T-helper 1 cell (primary cell): ENCODE measurements around the gene SNAI3.

Experiments
- DNase-seq, 5 donors: peaks; one replicate each; pipeline ENCODE4 v3.0.0-alpha.2; 2012 to 2020
- total RNA-seq, 4 donors: gene quantifications; one replicate each; lab custom pipeline; 2026; lab: John Stamatoyannopoulos, UW

The SNAI3 gene
- total RNA-seq, result 5.0 to 10.5 (median 8.2) reads per million in 4 donors

DNA sequence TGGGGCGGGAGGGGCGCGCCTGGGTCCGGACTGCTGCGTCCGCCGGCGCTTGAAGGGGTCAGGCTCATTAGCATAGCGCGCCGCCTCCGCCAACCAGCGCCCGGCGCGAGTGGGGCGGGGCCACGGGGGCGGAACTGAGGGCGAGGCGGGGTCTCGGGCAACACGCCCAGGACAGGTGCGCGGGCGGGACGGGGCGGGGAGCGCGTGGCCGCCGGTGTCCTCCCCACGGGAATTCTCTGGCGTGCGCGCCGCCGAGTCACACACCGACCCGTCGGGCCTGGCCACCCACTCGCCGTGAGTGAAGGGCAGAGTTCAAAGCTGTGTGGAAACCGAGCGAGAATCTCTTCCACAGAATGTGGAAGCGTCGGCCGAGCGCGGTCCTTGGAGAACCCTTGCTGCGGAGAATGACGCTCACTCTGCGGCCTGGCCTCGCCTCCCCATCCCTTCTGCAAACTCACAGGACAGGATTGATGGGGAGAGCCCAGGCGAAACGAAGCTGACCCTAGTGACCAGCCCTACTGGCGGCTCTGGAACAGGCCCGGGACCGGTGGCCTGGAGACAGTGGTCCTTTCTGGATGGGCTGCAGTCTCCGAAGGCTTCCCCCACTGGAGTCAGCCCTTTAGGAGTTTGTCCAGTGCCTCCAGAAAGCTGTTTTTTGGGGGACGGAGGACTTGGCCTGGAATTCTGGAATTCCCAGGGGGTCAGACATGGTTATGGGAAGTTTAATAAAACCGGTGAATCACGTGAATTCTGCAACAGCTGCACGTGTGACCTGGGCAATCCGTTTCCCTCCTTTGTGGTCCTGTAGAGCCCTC, at the start of gene SNAI3:
Gene SNAI3 (minus strand): TSS at position 69 of the 815 bp plus-strand sequence. CDS start 101 bp downstream, outside the sequence.
- peak; percentile 77 to 83 (median 80) for DNase-seq

DNA sequence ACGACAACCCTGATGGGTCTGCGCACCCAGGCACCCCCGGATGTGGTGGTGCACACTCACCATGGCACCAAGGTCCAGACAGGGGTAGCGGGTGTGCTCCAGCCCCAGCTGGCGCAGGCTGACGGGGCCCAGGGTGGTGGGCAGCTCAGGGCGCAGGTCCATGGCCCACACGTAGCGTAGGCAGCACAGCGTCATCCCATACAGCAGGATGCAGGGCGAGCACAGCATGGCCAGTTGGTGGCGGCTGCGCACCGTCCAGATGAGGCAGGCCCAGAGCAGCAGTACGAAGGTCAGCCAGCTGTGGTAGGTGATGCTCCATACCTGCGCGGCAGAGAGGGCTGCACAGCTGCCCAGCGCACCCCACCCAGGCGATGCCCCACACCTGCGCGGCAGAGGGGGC, 49.8 kb upstream of the SNAI3 start:
- DNase-seq, result no peak

DNA sequence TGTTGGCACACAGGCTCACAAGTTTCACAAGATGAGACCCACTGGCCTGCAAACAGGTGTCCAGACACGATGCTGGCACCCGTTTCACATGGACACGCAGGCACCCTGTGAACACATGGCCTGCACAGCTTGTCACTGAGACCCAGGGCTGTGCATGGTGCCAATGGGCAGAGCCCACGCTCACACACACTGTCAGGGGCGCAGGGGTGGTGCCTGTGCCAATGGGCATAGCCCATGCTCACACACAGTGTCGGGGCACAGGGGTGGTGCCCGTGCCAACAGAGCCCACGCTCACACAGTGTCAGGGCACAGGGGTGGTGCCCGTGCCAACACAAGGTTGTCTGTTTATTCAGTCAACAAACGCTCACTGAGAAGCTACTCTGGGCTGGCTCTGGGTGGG, 49.3 kb upstream of the SNAI3 start:
- DNase-seq, result no peak

DNA sequence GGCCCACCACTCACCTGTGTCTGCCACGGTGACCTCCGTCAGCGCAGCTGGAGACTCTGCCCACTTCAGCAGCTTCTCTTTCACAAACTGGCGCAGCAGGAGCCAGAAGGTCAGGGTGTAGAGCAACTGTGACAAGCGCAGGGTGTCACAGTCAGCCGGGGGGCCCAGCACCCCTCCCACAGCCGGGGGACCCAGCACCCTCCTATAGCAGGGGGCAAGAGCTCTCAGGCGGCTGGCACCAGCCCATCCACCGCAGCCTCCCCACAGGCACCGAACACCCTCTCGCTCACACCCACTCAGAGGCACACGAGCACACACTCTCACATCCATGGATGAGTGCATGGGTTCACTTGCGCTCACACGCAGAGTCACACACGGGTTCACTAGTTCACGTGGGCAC, 48.8 kb upstream of the SNAI3 start:
- no peak for DNase-seq

DNA sequence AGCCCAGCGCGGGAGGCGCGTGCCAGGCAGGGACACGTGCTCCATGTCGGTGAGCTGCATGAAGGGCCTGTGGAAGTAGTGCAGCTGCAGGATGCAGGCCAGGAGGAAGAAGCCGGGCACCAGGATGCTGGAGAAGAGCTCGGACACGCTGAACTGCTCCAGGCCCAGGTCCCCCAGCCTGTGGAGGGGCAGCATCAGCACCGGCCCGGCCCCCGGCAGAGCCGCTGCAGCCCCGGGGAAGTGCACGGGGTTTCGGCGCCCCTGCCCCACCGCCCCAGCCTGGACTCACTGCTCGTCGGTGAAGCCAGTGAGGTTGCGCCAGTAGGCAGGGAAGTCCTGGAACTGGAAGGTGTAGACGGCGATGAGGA, 48.0 kb upstream of the SNAI3 start:
- no peak for DNase-seq

DNA sequence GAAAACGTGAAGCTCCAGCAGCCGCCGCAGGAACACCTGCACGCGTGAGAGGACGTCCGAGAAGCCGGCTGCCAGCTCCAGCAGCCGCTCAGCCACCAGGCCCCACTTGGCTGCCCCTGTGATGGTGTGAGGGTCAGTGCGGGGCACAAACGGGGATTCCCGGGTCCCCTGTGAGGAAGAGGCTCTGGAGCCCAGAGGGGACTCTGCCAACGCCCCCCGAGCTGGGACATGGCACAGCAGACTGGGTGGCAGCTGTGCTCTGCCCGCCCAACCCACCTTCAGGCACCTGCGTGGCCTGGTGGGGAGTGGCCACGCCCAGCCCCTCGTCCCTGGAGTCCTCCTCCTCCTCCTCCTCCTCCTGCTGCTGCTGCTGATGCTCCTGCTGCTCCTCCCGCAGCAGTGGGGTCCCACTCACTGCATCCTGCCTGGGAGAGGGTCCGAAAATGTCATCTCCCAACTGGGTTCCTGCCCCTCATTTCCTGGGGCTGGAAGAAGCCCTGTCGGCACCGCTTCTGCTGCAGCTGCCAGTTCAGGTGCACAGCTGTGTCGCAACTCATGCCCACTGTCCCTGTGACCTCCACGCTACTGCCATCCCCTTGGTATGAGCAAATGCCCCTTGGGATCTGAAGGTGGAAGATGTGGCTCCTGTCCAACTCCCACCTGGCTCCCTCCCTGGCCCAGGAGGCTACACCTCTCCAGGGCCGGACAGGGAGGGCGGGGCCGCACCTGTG, 47.5 kb upstream of the SNAI3 start:
- no peak for DNase-seq

DNA sequence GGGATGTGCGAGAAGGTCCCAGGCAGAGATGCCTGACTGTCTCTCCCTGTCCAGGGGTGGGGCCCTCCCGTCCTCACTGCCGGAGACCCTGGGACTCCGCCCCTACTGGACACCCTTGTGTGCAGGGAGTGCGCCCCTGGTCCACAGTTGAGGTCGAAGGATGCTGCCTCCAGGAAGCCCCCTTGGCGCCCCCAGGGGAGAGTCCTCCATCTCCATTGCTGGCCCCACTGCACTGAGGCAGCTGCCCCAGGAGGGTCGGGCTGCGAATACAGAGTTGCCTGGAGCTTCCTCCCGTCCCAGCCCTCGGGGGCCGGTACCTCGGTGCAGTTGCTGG, 46.6 kb upstream of the SNAI3 start:
- DNase-seq, result no peak

DNA sequence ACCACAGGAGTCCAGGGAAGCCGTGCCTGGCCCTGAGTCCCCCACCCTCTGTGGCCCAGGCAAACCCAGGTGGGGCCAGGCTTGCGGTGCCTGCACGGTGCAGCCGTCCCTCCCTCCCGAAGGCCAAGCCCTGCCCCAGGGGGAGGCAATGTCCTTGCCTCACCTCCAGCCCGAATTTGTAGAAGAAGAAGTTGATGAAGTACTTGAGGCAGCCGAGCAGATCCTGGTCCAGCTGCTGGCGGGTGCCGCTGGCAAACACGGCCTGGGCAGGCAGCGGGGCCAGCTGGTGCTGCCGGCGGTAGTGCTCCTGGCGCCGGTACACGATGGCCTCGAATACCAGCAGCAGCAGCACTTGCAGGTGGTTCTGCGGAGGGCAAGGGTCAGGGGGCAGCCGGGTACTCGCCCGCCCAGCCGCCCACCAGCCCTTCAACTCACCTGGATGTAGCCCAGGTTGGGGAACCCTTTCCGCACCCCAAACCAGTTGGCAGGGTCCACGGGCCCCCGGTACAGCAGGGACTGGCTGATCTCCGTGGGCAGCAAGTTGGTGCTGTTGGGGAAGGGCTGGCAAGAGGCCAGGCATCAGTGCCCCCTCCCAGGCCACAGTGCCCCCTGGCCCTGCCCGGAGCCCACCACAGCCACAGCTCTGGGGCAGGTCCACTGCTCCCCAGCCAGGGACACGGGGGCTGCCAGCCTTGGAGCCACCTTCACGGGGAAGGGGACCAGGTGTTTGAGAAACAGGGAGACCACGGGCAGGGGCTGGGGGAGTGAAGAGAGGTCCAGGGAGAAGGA, 46.1 kb upstream of the SNAI3 start:
- no peak for DNase-seq

DNA sequence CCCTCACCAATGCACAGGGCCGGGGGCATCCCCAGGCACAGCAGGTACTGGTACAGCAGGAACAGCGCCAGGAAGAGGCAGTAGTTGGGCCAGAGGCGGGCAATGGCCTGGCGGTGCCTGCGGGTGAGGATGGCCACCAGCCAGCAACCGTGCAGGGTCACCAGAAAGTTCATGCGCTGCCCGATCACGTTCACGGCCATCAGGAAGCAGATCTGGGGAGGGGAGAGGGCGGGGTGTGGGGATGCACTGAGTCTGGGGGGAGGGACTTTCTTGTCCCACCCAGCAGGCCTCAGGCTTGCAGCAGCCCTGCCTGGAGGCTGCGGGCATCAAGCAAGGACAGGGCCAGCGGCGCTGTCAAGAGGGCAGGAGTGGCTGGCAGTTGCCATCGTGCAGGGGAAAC, 45.4 kb upstream of the SNAI3 start:
- DNase-seq, result no peak

DNA sequence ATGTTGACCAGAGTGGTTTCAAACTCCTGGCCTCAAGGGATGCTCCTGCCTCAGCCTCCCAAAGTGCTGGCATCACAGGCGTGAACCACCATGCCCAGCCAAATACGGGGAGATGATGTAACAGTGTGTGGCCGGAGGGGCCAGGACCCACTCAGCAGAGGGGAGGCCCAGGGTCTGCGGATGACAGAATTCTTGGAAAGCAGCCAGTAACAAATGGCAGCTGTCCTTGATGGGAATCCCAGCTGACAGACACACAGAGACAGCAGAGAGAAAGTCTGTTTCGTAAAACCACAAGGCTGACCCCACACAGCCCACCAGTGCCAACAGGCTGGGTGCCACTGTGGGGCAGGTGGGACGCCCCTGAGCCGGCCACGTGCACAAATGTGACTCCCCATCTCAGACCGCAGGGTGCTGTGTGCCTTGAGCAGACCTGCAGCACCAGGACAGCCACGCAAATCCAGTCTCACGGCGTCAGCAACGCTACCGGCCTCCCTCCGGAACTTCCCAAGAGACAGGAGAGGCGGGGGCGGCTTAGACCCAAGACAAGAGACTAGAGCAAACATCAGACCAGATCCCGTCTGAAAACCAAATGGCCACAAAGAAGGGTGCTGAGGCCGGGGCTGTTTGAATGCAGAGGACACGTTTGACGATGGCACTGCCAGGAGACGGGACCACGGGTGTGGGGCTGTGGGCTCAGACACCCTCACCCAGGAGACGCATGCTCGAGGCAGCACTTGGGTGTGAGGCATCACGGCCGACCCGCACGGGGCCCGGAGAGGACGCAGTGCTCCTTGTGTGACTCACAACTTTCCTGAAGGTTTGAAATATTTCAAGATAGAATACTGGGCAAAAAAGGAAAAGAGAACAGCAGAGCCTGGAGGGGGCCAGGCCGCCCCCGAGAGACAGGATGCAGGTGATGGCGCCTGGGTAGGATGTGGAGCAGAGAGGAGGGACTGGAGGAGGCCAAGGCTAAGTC, 44.6 kb upstream of the SNAI3 start:
- DNase-seq, result no peak

DNA sequence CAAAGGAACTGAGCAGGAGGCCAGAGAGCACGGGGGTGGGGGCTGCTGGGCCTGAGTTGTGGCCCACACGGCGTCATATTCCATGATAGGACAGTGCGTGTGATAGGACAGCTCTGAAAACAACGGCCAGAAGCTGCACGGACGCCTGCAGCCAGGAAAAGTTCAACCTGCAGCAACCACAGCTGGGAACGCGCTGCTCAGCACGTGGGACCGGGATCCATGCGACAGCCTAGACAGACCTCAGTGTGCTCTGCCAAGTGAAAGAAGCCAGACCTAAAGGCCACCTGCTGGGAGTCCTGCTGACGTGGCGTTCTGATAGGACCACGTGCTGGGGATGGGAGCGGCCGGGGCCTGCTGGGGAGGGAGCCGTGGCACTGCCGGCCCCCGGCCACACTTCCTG, 41.6 kb upstream of the SNAI3 start:
- DNase-seq, result no peak

DNA sequence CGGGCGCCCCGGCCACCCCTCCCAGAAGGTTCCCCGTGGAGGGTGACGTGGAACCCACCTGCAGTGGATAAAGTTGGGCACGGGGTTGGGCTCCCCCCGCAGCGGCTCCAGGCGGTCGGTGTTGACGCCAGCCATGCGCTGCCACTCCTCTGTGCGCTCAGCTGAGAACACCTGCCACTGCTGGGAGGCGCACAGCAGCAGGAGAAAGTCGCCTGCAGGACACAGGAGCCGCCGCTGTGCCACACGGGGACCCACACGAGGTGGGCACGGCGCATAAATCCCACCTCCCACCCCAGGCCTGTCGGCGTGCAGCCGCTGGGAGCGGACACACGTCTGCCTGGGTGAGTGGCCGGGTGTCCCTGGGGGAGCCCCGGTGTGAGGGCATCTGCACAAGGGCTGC, 40.7 kb upstream of the SNAI3 start:
- DNase-seq, result no peak

DNA sequence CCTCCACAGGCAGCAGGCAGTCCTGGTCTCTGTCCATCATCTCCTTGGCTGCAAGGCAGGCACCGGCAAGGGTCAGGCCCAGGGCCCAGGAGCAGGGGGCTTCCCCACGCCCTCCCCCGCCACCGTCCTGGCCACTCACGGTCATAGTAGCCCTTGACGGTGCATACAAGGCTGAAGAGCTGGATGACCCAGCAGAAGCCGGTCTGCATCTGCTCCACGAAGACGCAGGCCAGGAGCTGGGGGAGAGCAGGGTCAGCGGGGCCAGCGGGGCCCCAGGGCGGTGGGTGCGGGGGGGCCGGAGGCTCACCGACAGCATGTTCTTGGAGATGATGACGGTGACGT, 40.1 kb upstream of the SNAI3 start:
- no peak for DNase-seq

DNA sequence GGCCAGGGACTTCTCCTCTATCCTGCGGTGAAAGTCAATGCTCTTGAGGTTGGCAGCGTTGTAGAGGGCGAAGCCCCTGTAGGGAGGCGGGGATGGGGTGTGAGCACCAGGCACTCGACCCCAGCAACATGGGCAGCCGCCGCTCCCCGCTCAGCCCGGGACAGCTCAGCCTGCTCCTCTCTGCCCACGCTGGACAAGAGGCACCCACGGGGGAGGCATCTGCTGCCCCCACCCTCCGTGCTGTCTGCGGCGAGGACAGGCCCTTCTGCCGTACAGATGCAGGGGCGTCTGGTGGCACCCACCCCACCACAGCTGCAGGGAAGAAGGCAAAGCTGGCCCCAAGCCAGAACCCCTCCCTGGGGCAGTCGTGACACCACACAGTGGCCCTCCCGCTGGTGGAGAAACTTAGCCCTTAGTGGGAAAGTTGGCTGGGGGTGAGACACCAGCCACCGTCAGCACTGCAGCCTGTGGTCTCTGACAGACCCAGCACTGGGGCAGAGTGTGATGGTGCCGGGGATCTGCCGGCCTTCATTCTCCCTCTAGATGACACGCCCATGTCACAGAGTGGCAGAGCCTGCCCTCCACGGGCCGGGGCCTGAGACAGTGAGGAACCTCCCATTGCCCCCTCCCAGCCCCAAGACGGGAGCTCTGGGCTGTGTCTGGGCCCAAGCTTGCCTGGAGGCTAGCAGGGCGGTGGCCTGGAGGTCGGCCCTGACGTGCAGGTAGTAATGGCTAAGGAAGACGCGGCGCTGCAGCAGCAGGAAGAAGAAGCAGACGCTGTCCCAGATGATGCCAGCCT, 39.5 kb upstream of the SNAI3 start:
- DNase-seq, result no peak

DNA sequence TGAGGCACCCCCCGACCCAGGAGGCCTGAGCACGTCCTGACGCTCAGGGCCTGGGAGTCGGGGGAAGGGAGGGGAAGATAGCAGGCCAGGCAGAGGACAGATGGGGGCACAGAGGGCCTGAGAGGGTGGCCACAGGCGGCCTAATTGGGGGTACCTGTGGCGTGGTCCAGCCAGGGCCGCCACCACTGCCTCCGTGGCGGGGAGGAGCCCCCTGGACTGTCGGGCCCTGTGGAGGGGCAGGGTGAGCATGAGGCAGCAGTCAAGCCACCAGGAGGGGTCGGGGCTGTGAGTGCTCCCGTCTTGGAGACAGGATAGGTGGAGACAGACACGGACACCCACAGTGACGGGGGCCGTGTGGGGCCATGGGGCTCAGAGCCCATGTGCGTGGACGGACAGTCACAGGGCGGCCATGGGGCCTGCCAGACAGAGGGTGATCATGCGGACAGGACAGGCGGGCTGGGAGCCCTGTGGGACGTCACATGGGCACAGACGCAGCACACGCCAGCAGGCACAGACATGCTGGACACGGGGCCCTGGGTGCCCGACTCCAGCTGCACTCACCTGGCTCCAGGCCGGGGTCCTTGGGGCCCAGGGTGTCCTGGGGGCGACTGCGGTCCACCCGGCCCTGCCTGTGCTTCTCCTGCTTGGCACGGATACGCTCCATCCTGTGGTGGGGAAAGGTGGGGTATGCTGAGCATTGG, 38.7 kb upstream of the SNAI3 start:
- no peak for DNase-seq

DNA sequence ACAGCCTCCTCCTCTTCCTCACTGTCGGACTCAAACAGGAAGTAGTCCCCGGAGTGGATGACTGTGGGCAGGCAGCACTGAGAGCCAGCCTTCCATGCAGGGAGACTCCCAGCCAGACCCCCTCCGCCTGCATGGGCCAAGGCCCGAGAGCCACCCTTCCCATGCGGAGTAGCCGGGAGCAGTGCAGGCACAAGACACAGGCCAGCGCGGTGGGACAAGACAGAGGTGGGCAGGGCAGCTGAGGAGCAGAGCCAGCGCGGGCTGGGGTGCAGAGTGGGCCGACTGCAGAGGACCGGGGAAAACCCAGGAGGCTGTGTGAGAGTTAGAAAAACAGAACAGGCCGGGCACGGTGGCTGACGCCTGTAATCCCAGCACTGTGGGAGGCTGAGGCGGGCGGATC, 37.6 kb upstream of the SNAI3 start:
- no peak for DNase-seq

DNA sequence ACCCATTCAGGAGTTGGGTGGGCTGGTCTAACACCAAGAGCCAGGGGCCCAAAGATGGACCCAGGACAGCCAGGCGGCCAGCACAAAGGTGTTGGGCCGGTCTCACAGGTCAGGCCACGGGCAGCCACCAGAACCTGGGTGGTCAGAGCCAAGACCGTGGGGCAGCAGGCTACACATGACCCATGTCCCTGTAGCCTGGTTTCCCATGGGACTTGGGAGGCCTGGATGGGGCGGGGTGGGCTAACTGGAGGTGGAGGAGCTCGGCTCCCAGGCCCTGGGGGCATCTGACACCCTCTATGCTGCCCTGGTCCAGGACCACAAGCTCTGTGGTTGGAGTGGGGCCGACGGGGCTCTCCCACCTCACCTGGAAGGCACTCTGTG, 37.2 kb upstream of the SNAI3 start:
- no peak for DNase-seq

DNA sequence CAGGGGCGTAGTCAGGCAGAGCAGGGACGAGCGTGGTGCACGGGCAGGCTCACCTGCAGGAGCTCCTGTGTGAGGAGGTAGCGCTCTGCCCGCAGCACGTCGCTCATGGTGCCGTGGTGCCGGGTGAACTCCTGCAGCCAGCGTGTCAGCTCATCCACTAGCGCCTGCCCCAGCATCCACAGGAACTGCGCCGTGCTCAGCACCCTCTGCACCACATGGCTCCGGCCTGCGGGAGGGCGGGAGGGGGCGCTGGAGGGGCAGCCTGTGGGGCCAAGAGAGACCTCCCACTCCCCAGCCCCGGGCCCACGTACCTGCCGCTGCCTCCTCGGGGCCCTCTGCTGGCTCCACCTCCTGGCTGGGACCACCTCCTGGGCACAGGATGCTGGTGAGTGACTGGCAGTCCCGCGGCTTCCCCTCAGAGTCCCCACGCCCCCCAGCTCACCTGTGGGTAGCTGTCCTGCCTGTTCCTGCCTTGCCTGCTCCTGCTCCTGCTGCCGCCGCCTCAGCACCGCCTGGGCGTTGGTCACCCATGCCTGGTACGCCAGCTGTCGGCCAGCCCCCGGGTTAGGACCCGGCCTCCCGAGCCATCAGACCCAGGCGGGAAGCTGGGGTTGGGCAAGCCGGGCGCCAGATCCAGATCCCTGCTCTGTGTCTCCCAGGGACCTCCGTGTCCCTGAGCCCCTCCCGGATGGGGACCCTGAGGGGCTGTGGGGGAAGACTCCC, 36.6 kb upstream of the SNAI3 start:
- DNase-seq, result no peak

DNA sequence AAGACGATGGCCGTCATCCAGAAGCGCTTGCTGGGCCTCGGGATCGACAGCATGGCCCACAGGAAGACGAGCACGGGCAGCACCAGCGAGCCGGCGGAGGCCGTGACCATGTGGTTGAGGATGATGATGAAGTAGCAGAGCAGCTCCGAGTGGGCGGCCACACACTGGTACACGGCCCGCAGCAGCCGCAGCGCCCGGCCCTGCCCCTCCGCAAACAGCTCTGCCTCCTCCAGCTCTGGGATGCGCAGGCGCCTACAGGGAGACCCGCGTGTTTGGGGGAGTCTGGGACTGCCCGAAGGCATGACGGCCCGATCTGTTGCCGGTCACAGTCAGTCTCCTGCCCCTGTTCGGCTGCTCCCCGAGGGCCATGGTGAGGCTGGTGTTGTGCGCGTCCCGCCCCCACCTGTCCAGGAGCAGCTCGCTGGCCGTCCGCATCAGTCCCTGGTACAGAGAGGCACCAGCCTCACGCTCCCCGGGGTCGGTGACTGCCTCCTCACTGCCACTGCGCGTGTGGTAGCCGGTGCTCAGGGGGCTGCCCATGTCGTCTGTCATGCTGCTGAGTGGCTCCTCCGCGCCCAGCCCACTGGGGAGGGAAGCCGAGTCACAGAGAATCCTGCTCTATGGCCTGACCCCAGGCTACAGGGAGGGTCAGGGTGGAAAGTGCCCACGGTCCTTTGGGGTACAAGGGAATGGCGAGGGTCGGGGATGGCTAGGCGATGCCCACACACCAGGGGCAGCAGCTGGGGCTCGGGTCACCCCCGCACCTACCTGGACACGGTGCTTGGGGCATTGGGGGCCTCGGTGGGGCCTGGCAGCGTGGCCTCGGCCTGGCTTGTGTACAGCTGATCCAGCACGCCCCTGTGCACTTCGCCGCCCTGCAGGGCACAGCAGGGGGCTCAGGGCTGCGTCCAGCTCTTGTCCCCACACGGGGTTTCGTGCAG, 35.8 kb upstream of the SNAI3 start:
- no peak for DNase-seq
